ENCODE measurements around the gene MGAM2.

The MGAM2 gene

DNA sequence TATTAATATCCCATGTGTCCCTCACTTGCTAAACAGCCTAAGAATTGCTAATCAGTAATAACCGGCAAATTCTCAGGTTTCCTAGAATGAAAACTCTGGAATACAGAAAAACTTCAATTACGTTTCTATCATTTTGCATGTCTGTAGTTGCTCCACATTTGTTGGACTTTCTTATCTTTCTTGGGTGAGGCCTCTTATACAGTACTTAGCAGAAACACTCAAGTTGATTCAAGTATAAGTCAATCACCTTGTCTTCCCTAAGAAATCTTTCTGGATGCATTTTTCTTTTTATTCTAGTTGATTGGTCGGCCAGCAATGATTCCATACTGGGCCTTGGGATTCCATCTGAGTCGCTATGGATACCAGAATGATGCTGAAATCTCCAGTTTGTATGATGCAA lies 61.4 kb downstream of the MGAM2 start:
- H3K9me3 ChIP-seq (ENCODE audit: control insufficient read depth, low read length): no peaks in the 10 kb centered on the region
- no peak overlapping the region for H3K4me3 ChIP-seq (ENCODE audit: insufficient read depth, low read depth, low read length, poor library complexity, severe bottlenecking)
- no peaks in the 10 kb centered on the region for H3K27me3 ChIP-seq (replicated peaks; ENCODE audit: control insufficient read depth, insufficient read depth, low read length, poor library complexity, severe bottlenecking)
- H3K4me1 ChIP-seq (ENCODE audit: control insufficient read depth, insufficient read depth, low read length, poor library complexity, severe bottlenecking): no peaks in the 10 kb centered on the region
- H3K27ac ChIP-seq (ENCODE audit: insufficient read depth, low read length, poor library complexity, severe bottlenecking): no peak overlapping the region
- DNase-seq: no peak
- no peaks in the 10 kb centered on the region for H3K36me3 ChIP-seq (ENCODE audit: control insufficient read depth, insufficient read depth, low read length)

DNA sequence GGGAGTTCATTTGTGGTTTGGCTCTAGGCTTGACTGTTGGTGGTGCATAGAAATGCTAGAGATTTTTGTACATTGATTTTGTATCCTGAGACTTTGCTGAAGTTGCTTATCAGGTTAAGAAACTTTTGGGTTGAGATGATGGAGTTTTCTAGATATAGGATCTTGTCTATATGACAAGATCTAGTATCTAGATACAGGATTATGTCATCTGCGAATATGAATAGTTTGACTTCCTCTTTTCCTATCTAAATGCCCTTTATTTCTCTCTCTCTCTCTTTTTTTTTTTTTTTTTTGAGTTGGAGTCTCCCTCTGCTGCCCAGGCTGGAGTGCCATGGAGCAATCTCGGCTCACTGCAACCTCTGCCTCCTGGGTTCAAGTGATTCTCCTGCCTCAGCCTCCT lies 62.9 kb downstream of the MGAM2 start:
- DNase-seq: no peak
- Histone ChIP-seq H3K9me3 (ENCODE audit: control insufficient read depth, low read length) (no peaks in the 10 kb centered on the region), H3K4me1 (ENCODE audit: control insufficient read depth, insufficient read depth, low read length, poor library complexity, severe bottlenecking) (no peaks in the 10 kb centered on the region), H3K36me3 (ENCODE audit: control insufficient read depth, insufficient read depth, low read length) (no peaks in the 10 kb centered on the region), H3K27ac (ENCODE audit: insufficient read depth, low read length, poor library complexity, severe bottlenecking) (no peak overlapping the region), H3K4me3 (ENCODE audit: insufficient read depth, low read depth, low read length, poor library complexity, severe bottlenecking) (no peak overlapping the region), H3K27me3 (replicated peaks; ENCODE audit: control insufficient read depth, insufficient read depth, low read length, poor library complexity, severe bottlenecking) (no peaks in the 10 kb centered on the region)

DNA sequence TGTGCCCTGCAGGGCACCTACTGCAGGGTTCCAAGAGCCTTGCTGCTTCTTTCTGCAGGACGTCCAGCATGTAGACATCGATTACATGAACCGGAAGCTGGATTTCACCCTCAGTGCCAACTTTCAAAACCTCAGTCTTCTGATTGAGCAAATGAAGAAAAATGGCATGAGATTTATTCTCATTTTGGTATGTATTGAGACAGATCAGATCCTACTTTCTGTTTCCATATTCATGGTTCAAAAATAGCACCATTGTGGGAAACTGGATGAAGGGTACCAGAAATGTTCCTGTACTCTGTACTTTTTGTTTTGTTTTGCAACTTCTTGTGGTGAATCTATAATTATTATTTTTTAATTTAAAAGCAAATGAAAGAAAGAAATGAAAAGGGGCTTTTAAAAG lies 64.1 kb downstream of the MGAM2 start:
- no peak for DNase-seq
- Histone ChIP-seq H3K27ac (ENCODE audit: insufficient read depth, low read length, poor library complexity, severe bottlenecking) (no peak overlapping the region), H3K27me3 (replicated peaks; ENCODE audit: control insufficient read depth, insufficient read depth, low read length, poor library complexity, severe bottlenecking) (no peaks in the 10 kb centered on the region), H3K4me3 (ENCODE audit: insufficient read depth, low read depth, low read length, poor library complexity, severe bottlenecking) (no peak overlapping the region), H3K9me3 (ENCODE audit: control insufficient read depth, low read length) (no peaks in the 10 kb centered on the region), H3K36me3 (ENCODE audit: control insufficient read depth, insufficient read depth, low read length) (no peaks in the 10 kb centered on the region), H3K4me1 (ENCODE audit: control insufficient read depth, insufficient read depth, low read length, poor library complexity, severe bottlenecking) (no peaks in the 10 kb centered on the region)

DNA sequence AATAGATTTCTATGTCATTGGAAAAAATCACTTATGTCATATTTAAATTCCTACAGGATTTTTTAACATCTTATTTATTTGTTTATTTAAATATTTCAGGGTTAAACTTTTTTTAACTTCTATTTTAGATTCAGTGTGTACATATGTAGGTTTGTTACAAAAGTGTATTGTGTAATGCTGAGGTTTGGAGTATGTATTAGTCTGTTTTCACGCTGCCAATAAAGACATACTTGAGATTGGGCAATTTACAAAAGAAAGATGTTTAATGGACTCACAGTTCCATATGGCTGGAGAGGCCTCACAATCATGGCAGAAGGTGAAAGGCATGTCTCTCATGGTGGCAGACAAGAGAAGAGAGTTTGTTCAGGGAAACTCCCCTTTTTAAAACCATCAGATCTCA lies 65.4 kb downstream of the MGAM2 start:
- DNase-seq: no peak
- Histone ChIP-seq H3K9me3 (ENCODE audit: control insufficient read depth, low read length) (no peaks in the 10 kb centered on the region), H3K4me1 (ENCODE audit: control insufficient read depth, insufficient read depth, low read length, poor library complexity, severe bottlenecking) (no peaks in the 10 kb centered on the region), H3K27ac (ENCODE audit: insufficient read depth, low read length, poor library complexity, severe bottlenecking) (no peak overlapping the region), H3K27me3 (replicated peaks; ENCODE audit: control insufficient read depth, insufficient read depth, low read length, poor library complexity, severe bottlenecking) (no peaks in the 10 kb centered on the region), H3K36me3 (ENCODE audit: control insufficient read depth, insufficient read depth, low read length) (no peaks in the 10 kb centered on the region), H3K4me3 (ENCODE audit: insufficient read depth, low read depth, low read length, poor library complexity, severe bottlenecking) (no peak overlapping the region)

DNA sequence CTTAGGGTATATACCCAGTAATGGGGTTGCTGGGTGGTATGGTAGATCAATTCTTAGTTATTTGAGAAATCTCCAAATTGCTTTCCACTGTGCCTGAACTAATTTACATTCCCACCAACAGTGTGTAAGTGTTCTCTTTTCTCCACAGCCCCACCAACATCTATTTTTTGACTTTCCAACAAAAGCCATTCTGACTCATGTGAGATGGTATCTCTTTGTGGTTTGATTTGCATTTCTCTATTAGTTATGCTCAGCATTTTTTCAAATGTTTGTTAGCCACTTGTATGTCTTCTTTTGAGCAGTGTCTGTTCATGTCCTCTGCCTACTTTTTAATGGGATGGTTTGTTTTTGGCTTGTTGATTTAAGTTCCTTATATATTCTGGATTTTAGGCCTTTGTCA lies 66.4 kb downstream of the MGAM2 start:
- DNase-seq: no peak
- H3K27ac ChIP-seq (ENCODE audit: insufficient read depth, low read length, poor library complexity, severe bottlenecking): no peak overlapping the region
- no peaks in the 10 kb centered on the region for H3K36me3 ChIP-seq (ENCODE audit: control insufficient read depth, insufficient read depth, low read length)
- H3K4me3 ChIP-seq (ENCODE audit: insufficient read depth, low read depth, low read length, poor library complexity, severe bottlenecking): no peak overlapping the region
- no peaks in the 10 kb centered on the region for H3K9me3 ChIP-seq (ENCODE audit: control insufficient read depth, low read length)
- H3K4me1 ChIP-seq (ENCODE audit: control insufficient read depth, insufficient read depth, low read length, poor library complexity, severe bottlenecking): no peaks in the 10 kb centered on the region
- H3K27me3 ChIP-seq (replicated peaks; ENCODE audit: control insufficient read depth, insufficient read depth, low read length, poor library complexity, severe bottlenecking): no peaks in the 10 kb centered on the region

DNA sequence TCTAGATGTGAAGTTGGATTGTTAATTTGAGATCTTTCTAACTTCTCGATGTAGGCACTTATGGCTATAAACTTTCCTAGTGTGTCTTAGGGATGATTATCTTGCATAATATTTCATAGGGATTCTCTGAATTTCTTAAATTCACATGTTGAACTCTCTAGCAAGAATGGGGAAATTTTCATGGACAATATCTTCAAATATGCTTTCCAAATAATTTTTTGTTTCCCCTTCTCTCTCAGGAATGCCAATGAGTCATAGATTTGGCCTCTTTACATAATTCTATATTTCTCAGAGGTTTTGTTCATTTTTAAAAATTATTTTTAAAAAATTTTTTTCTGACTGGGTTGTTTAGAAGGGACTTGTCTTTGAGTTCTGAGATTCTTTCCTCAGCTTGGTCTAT lies 68.9 kb downstream of the MGAM2 start:
- H3K4me3 ChIP-seq (ENCODE audit: insufficient read depth, low read depth, low read length, poor library complexity, severe bottlenecking): no peak overlapping the region
- H3K4me1 ChIP-seq (ENCODE audit: control insufficient read depth, insufficient read depth, low read length, poor library complexity, severe bottlenecking): no peaks in the 10 kb centered on the region
- H3K27ac ChIP-seq (ENCODE audit: insufficient read depth, low read length, poor library complexity, severe bottlenecking): no peak overlapping the region
- H3K36me3 ChIP-seq (ENCODE audit: control insufficient read depth, insufficient read depth, low read length): no peaks in the 10 kb centered on the region
- no peak for DNase-seq
- H3K27me3 ChIP-seq (replicated peaks; ENCODE audit: control insufficient read depth, insufficient read depth, low read length, poor library complexity, severe bottlenecking): no peaks in the 10 kb centered on the region
- no peaks in the 10 kb centered on the region for H3K9me3 ChIP-seq (ENCODE audit: control insufficient read depth, low read length)

DNA sequence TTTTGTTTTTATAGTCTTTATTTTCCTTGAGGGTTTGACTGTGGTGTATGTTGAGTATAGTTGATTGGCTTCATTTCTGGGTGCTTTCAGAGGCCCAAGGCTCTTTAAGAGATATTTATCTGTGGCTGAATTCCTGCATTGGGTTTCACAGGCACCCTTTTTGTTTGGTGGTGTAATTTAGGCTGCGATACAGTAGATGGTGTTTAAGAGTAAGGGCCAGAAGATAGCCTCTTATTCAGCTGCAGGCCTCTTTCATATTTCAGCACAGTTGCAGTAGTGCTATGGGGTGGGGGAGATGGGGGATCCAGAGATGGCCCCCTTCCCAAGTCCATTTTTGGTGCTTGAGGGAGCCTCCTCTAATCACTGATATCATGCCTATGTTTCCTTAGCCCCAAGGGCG lies 69.7 kb downstream of the MGAM2 start:
- Histone ChIP-seq H3K27ac (ENCODE audit: insufficient read depth, low read length, poor library complexity, severe bottlenecking) (no peak overlapping the region), H3K27me3 (replicated peaks; ENCODE audit: control insufficient read depth, insufficient read depth, low read length, poor library complexity, severe bottlenecking) (no peaks in the 10 kb centered on the region), H3K36me3 (ENCODE audit: control insufficient read depth, insufficient read depth, low read length) (no peaks in the 10 kb centered on the region), H3K9me3 (ENCODE audit: control insufficient read depth, low read length) (no peaks in the 10 kb centered on the region), H3K4me1 (ENCODE audit: control insufficient read depth, insufficient read depth, low read length, poor library complexity, severe bottlenecking) (no peaks in the 10 kb centered on the region), H3K4me3 (ENCODE audit: insufficient read depth, low read depth, low read length, poor library complexity, severe bottlenecking) (no peak overlapping the region)
- no peak for DNase-seq

DNA sequence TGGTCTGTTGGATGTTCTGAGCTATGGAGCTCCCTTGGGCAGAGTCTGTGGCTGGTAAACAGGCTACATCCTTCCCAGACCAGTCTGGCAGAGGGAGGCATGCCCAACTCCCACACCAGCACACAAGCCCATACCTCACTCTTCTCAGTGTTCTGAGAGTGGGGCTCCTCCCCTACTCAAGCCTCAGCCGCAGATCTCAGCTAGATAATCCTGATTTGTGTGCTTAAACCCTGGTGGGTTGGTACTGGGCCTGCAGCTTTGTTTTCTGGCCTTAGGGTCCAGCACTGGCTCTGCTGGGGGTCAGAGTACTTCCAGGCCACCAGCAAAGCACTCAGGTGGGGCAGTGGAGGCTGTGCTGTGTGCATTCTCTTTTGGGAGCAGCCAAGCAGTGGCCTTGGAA lies 70.4 kb downstream of the MGAM2 start:
- Histone ChIP-seq H3K27ac (ENCODE audit: insufficient read depth, low read length, poor library complexity, severe bottlenecking) (no peak overlapping the region), H3K4me1 (ENCODE audit: control insufficient read depth, insufficient read depth, low read length, poor library complexity, severe bottlenecking) (no peaks in the 10 kb centered on the region), H3K36me3 (ENCODE audit: control insufficient read depth, insufficient read depth, low read length) (no peaks in the 10 kb centered on the region), H3K4me3 (ENCODE audit: insufficient read depth, low read depth, low read length, poor library complexity, severe bottlenecking) (no peak overlapping the region), H3K27me3 (replicated peaks; ENCODE audit: control insufficient read depth, insufficient read depth, low read length, poor library complexity, severe bottlenecking) (no peaks in the 10 kb centered on the region), H3K9me3 (ENCODE audit: control insufficient read depth, low read length) (no peaks in the 10 kb centered on the region)
- DNase-seq: no peak

DNA sequence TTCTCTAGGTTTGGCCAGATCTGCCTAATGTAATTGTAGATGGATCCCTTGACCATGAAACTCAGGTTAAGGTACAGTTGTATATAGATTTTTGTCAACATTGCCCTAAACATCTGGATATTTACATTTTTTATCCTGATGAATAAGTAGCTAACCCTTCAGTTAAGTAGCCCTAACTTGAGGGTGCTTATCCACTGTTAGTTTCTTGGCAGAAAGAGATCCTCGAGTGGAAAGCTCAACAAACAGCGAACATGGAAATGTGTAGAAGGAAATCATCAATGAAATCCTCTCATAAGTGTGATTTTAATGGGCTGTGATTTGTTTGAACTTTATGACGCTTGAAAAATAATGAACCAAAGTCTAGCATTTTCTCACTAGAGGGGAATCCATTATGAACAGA lies 73.6 kb downstream of the MGAM2 start:
- no peak for DNase-seq

DNA sequence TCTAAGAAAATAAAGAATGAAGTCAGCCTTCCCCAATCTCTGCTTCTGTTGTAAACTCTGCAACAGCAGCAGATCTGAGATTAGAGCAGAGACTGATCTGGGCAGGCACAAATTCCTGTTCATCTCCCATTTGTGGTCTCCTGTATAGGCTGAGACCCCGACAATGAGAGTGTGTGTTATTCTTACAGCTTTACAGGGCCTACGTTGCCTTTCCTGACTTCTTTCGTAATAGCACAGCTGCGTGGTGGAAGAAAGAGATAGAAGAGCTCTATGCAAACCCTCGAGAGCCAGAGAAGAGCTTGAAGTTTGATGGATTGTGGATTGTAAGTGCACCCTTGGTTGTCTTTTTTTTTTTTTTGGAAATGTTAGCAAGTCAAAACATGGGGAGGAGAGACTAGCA lies 74.3 kb downstream of the MGAM2 start:
- DNase-seq: no peak
- no peak overlapping the region for H3K4me3 ChIP-seq (ENCODE audit: insufficient read depth, low read depth, low read length, poor library complexity, severe bottlenecking)
- no peaks in the 10 kb centered on the region for H3K36me3 ChIP-seq (ENCODE audit: control insufficient read depth, insufficient read depth, low read length)
- no peak overlapping the region for H3K27ac ChIP-seq (ENCODE audit: insufficient read depth, low read length, poor library complexity, severe bottlenecking)
- no peaks in the 10 kb centered on the region for H3K9me3 ChIP-seq (ENCODE audit: control insufficient read depth, low read length)
- no peaks in the 10 kb centered on the region for H3K4me1 ChIP-seq (ENCODE audit: control insufficient read depth, insufficient read depth, low read length, poor library complexity, severe bottlenecking)
- no peaks in the 10 kb centered on the region for H3K27me3 ChIP-seq (replicated peaks; ENCODE audit: control insufficient read depth, insufficient read depth, low read length, poor library complexity, severe bottlenecking)

More for the DNA sequence above, 73.6 kb downstream of the MGAM2 start:
- Histone ChIP-seq H3K4me3 (ENCODE audit: insufficient read depth, low read depth, low read length, poor library complexity, severe bottlenecking) (no peak overlapping the region), H3K4me1 (ENCODE audit: control insufficient read depth, insufficient read depth, low read length, poor library complexity, severe bottlenecking) (no peaks in the 10 kb centered on the region), H3K27ac (ENCODE audit: insufficient read depth, low read length, poor library complexity, severe bottlenecking) (no peak overlapping the region), H3K9me3 (ENCODE audit: control insufficient read depth, low read length) (no peaks in the 10 kb centered on the region), H3K27me3 (replicated peaks; ENCODE audit: control insufficient read depth, insufficient read depth, low read length, poor library complexity, severe bottlenecking) (no peaks in the 10 kb centered on the region), H3K36me3 (ENCODE audit: control insufficient read depth, insufficient read depth, low read length) (no peaks in the 10 kb centered on the region)

DNA sequence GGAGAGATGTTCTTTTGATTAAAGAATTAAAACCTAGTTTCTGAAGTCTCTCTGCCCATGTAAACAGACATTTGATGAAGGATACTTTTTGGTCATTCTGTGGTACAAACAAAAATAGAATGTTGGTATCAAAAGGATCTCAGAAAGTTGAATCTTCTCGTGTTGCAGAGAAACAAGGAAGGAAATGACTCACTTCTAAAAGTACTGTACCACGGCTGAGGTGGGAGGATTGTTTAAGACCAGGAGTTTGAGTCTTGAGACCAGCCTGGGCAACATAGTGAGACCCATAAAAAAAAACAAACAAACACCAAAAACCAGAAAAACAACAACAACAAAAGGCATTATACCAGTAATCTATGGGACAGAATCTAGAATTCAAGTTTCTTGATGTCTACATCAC lies 76.6 kb downstream of the MGAM2 start:
- Histone ChIP-seq H3K4me1 (ENCODE audit: control insufficient read depth, insufficient read depth, low read length, poor library complexity, severe bottlenecking) (no peaks in the 10 kb centered on the region), H3K4me3 (ENCODE audit: insufficient read depth, low read depth, low read length, poor library complexity, severe bottlenecking) (no peak overlapping the region), H3K36me3 (ENCODE audit: control insufficient read depth, insufficient read depth, low read length) (no peaks in the 10 kb centered on the region), H3K27ac (ENCODE audit: insufficient read depth, low read length, poor library complexity, severe bottlenecking) (no peak overlapping the region), H3K27me3 (replicated peaks; ENCODE audit: control insufficient read depth, insufficient read depth, low read length, poor library complexity, severe bottlenecking) (no peaks in the 10 kb centered on the region), H3K9me3 (ENCODE audit: control insufficient read depth, low read length) (no peaks in the 10 kb centered on the region)
- DNase-seq: no peak
